ENCODE results near the gene WIPI1. TPM values are rescaled to one million over a fixed set of nuclear protein-coding genes. Genes with fewer than 3 reads are reported as not detected.

The WIPI1 gene
- total and polyA plus RNA-seq, 2 of the 13 experiments (the other 11 are each of a cell fraction or from before 2014, with no cell fraction given), result 29.4 to 141 TPM

DNA sequence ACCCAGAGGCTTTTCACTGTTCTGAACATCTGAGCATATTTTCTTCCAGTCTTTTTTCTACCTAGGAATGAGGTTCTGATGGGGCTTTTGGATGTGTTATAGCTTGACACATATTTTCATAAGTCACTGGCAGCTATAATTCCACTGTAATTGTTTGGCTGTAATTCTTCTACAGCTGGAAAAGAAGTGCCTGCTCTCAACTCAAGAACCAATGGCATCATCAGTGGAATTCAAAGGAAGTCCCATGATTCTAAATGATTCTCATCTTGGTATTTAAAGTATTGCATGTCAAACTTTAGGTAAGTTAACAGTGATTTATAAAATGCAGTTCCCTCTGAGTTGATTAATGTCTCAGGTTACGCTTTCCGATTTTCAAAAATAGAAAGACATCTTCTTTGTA, 16.8 kb downstream of the WIPI1 start:
- ATAC-seq (no peak), FAIRE-seq (no peak), DNase-seq (ENCODE audit: low spot score) (no peak)
- POLR2A ChIA-PET, result interaction anchor here (1.0 to 1.4 kb wide), 2 partner anchors 17 kb away, joined by 4 read pairs; partner anchors contain the start of gene WIPI1
- Histone ChIP-seq H3K27me3 (ENCODE audit: control insufficient read depth in 1 of 2, insufficient read depth in 2 of 2, low read length in 2 of 2) (no peaks in the 10 kb centered on the region), H4K20me1 (ENCODE audit: insufficient read depth, low read length) (no peaks in the 10 kb centered on the region), H3K4me3 (replicated peaks in 1 of 3; ENCODE audit: insufficient read depth in 1 of 3, low read depth in 2 of 3, low read length in 3 of 3) (no peak overlapping the region), H3K9me3 (ENCODE audit: low read length) (no peaks in the 10 kb centered on the region), H3K36me3 (replicated peaks in 1 of 2; ENCODE audit: control insufficient read depth in 1 of 2, insufficient read depth in 2 of 2, low read length in 2 of 2) (peaks cover 10 to 22% of the 10 kb centered on the region in 2 experiments), H3K4me1 (ENCODE audit: insufficient read depth, low read length) (peaks cover 41% of the 10 kb centered on the region), H3K27ac (ENCODE audit: extremely low read length, insufficient read depth, low read length) (no peak overlapping the region), H3K4me2 (ENCODE audit: low read depth, low read length) (no peak overlapping the region), H2AFZ (ENCODE audit: low read length) (no peak overlapping the region), H3K9ac (ENCODE audit: insufficient read depth, low read depth, low read length) (no peak overlapping the region), H3K79me2 (ENCODE audit: insufficient read depth, low read length) (no peaks in the 10 kb centered on the region)
- BruUV-seq (replicated peaks), result no TSS peak
- intact Hi-C loops (cut with micrococcal nuclease; ENCODE audit: unreplicated experiment) (no loop called here), in situ Hi-C loops (cut with HindIII; ENCODE audit: extremely low pct_ligation_motif_present, low pct_unique_long_range_greater_than_20kb) (no loop called here)
- no peak for TF ChIP-seq ZNF841 (CRISPR knock-in tag; IDR thresholded peaks at IDR 0.05; ENCODE audit: borderline replicate concordance)
- TF ChIP-seq, protein P1, sequence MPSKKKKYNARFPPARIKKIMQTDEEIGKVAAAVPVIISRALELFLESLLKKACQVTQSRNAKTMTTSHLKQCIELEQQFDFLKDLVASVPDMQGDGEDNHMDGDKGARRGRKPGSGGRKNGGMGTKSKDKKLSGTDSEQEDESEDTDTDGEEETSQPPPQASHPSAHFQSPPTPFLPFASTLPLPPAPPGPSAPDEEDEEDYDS (CRISPR knock-in tag; IDR thresholded peaks at IDR 0.05), result no peak
- TF ChIP-seq, protein P2, sequence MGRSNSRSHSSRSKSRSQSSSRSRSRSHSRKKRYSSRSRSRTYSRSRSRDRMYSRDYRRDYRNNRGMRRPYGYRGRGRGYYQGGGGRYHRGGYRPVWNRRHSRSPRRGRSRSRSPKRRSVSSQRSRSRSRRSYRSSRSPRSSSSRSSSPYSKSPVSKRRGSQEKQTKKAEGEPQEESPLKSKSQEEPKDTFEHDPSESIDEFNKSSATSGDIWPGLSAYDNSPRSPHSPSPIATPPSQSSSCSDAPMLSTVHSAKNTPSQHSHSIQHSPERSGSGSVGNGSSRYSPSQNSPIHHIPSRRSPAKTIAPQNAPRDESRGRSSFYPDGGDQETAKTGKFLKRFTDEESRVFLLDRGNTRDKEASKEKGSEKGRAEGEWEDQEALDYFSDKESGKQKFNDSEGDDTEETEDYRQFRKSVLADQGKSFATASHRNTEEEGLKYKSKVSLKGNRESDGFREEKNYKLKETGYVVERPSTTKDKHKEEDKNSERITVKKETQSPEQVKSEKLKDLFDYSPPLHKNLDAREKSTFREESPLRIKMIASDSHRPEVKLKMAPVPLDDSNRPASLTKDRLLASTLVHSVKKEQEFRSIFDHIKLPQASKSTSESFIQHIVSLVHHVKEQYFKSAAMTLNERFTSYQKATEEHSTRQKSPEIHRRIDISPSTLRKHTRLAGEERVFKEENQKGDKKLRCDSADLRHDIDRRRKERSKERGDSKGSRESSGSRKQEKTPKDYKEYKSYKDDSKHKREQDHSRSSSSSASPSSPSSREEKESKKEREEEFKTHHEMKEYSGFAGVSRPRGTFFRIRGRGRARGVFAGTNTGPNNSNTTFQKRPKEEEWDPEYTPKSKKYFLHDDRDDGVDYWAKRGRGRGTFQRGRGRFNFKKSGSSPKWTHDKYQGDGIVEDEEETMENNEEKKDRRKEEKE (IDR thresholded peaks at IDR 0.05), result no peak
- TF ChIP-seq, protein P3, sequence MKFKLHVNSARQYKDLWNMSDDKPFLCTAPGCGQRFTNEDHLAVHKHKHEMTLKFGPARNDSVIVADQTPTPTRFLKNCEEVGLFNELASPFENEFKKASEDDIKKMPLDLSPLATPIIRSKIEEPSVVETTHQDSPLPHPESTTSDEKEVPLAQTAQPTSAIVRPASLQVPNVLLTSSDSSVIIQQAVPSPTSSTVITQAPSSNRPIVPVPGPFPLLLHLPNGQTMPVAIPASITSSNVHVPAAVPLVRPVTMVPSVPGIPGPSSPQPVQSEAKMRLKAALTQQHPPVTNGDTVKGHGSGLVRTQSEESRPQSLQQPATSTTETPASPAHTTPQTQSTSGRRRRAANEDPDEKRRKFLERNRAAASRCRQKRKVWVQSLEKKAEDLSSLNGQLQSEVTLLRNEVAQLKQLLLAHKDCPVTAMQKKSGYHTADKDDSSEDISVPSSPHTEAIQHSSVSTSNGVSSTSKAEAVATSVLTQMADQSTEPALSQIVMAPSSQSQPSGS (CRISPR knock-in tag; IDR thresholded peaks at IDR 0.05), result no peak
- no peak for TF ChIP-seq KDM6A (CRISPR knock-in tag; IDR thresholded peaks at IDR 0.05; ENCODE audit: low read depth)
- 99% methylated on average over 2 of the region's 2 CpGs for WGBS (ENCODE audit: low lambda C conversion rate)
- CTCF ChIA-PET (ENCODE audit: low intra/inter-chr PET ratio, low total read pairs), result no interaction called here

All from HepG2 (cell line).